SK-N-MC (cell line): ENCODE measurements around the gene PHF3.

Experiments used
- EZH2 ChIP-seq: fragments of 200-600 bp; sonication (generic); IDR thresholded peaks from one replicate; pipeline ENCODE4 v1.6.1; 2017; ENCODE audit warnings: antibody characterized with exemption
- FOXP2 ChIP-seq: optimal IDR thresholded peaks from 2 replicates; pipeline ENCODE3; 2011; ENCODE audit warnings: mild to moderate bottlenecking, moderate library complexity; ENCODE audit not compliant: insufficient read depth; ENCODE audit errors: extremely low read length, control extremely low read depth
- POLR2AphosphoS5 ChIP-seq: IDR thresholded peaks from 2 replicates; pipeline ENCODE4 v1.6.1; 2012; ENCODE audit warnings: mild to moderate bottlenecking, low read depth, low read length, borderline replicate concordance

DNA sequence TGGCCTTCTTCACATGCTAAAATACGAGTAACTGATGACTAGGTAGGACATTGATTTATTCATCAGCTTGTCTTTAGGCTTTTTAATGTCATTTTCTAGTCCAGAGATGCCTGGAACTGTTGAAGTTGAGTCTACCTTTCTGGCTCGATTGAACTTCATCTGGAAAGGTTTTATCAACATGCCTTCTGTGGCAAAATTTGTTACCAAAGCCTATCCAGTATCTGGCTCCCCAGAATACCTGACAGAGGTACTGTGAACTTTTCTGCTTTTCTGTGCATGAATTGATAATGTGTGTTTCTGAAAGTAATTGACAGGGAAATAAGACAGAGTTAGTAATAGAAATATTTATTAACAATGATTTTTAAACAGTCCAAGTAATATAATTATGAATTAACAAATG is 71.0 kb downstream of the PHF3 start:
- no peak for TF ChIP-seq POLR2AphosphoS5
- no peak for TF ChIP-seq FOXP2
- TF ChIP-seq EZH2, result no peak
